Measurements from ENCODE around the gene PLXNA4. TPM values are rescaled to one million over a fixed set of nuclear protein-coding genes. Genes with fewer than 3 reads are reported as not detected.

Gene PLXNA4
- total RNA-seq, 1 experiment from 2014 or later = 0.02 TPM

DNA sequence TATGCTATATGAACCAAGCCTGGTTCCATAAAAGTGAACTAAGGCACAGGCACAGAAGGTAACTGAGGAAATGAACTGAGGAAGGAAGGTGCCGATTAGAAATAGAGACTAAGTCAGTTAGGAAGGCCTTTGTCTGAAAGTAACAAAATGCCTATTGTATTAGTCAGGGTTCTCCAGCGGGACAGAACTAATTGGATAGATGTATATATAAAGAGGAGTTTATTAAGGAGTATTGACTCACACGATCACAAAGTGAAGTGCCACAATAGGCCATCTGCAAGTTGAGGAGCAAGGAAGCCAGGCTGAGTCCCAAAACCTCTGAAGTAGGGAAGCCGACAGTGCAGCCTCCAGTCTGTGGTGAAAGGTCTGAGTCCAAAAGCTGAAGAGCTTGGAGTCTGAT lies 13.9 kb upstream of the PLXNA4 start:
- no peak for DNase-seq (ENCODE audit: extremely low read depth, low read depth)

DNA sequence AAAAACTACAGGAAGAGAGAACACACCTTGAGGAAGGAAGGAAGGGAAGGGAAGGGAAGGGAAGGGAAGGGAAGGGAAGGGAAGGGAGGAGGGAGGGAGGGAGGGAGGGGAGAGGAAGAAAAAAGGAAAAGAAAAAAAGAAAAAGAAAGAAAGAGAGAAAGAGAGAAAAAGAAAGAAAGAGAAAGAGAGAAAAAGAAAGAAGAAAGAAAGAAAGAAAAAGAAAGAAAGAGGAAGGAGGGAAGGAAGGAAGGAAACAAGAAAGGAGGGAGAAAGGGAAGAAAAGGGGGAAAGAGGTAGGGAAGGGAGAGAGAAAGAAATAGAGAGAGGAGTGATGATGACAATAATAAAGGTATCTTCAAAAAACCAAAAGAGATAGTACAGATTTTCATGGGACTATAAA lies 12.3 kb upstream of the PLXNA4 start:
- no peak for DNase-seq (ENCODE audit: extremely low read depth, low read depth)

DNA sequence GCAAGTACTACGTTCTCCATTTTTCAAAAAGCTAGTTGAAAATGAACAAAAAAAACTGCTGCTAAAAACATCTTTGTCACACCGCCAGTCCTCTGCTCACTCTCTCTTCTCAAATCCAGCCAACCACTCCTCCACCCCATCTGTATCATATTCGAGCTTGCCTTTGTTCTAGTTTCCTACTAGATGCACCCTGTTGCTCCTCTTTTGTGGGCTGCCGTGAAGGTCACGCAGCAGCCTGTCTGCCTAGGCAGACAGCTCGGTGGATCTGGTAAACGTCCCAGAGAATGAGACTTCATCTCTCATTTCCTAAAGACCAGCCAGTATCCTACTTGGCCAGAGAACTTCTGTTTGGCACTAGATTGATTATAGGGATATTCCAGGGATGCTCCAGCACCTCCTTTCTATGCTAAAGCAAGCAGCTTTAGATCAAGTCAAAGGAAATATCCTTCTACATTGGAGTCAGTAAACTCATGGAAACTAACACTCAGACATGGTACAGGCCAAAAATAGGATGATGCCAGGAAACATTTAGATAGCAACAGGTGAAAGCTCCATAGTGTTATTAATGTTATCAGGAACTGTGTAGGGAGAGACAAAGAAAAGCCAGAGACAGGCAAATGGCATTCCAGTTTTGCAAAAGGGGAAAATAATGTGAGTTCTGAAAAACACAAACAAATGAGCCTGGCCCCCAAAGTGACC lies 8.7 kb upstream of the PLXNA4 start:
- DNase-seq (ENCODE audit: extremely low read depth, low read depth) = no peak

DNA sequence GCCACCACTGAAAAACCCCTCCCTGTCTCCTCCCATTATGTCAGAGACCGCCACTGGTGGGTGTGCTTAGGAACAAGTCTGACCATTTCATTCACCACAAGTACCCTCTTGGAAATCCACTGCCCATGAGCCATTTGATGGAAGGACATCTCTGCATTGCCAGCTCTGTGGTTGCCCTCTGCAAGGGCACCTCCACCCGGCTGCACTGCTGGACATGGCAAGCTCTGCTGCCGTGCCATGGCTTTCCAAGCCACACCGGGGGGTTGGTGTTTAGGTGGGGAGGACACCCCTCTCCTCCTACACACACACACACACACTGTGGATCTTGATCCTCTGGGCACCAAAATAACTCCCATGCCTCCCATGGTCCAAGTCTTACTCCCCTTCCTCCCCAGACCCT lies 5.2 kb upstream of the PLXNA4 start:
- no peak for DNase-seq (ENCODE audit: extremely low read depth, low read depth)

DNA sequence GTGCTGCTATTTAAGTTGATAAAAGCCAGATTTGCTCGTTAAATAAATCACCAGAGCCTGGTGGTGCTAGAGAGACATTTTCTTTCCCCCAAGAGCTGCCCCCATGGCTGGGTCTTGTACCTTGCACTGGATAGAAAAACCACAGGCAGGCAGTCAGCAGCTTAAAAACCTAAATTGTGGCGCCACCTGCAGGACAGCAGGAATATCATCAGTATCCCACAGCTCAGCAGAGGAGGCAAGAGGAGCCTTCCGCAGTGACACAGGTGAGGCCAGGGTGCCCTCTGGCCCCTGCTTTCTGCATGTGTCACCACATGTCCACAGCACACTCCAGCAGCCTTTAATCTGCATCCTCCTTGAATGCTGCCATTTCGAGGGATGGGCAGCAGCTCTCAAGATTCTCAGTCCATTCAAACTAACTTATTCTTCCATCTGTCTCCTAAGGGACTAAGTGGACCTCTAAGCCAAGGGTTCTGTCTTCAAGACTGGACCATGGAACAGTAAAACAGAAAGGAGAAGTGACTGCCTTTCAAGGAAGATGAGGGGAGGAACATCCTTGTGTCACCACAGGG lies 4.5 kb upstream of the PLXNA4 start:
- peak; percentile 68 for DNase-seq (ENCODE audit: extremely low read depth, low read depth)

DNA sequence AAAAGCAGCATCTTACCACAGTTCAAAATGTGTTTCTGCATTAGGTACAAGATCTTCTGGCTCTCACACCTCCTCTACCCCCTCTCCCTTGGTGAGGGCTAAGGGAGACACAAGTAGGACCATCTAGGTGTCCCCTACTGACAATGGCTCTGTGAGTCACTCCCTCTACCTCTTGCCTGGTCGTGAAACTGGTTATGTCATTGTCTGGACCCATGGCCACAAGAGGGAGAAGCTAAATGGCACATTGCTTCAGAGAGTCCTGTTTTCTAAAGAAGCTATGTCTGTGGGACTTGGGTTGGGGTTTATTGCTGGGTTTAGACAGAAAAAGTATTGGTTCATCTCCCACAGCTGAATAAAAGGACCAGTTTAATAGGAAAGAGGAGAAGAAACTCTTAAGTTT lies 4.0 kb upstream of the PLXNA4 start:
- no peak for DNase-seq (ENCODE audit: extremely low read depth, low read depth)

DNA sequence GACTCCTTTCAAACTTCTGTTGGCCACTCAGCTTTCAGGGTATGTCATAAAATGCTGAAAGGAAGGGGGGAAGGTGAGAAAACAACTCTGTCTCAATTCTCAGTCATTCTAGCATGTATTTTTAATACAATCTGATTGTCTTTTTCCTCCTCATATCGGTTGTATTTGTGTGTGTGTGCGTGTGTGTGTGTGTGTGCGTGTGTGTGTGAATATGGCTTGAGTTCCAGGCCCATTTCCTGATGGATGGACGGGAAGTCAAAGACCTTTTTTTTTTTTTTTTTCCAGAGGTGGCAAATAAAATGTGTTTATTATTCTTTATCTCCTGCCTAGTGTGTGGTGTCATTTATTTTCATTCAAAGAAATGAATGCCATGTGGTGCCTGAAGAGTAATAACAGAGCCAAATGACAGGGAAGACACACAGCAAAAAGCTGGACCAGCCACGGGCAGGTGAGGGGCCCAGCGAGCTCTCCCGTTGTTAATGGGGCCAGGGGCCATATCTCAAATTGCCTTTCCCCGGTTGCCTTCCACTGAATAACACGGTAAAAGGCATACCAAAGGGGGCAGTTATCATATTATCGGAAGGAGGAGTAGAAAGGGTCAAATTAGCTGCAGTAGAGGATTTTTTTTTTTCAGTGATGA lies 3.1 kb upstream of the PLXNA4 start:
- DNase-seq (ENCODE audit: extremely low read depth, low read depth) = no peak

DNA sequence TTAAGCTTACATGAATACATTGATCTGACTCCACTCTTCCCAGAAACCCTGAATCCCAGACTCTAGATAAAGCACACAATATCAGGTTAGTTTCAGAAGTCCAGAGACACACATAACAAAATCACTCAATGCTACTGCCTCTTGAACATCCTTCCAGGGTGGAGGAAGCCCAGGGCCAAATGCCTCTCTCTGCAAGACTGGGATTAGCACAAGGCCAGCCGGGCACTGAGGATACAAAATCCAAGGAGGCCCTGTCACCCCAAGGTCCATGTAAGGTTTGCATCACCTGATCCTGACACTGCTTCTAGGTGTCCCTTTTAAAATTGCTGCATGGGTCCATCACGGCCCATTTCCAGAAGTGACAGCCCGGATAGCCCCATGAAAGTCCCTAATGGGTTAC lies 2.6 kb upstream of the PLXNA4 start:
- DNase-seq (ENCODE audit: extremely low read depth, low read depth) = no peak

DNA sequence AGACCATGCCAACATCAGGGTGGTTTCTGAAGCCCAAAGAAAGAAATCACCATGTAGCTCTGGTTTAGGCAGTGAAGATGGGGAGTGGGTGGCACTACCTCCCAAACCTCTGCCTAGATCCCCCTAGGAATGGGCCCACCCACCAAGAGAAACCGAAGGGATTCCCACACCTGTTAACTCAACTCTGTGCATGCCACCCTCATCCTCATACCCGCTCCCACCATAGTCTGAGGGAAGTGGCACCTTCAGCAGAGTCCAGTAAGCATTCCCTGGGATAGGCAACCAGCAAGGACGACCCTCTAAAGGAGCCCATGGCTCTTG lies 1.7 kb upstream of the PLXNA4 start:
- DNase-seq (ENCODE audit: extremely low read depth, low read depth) = no peak

DNA sequence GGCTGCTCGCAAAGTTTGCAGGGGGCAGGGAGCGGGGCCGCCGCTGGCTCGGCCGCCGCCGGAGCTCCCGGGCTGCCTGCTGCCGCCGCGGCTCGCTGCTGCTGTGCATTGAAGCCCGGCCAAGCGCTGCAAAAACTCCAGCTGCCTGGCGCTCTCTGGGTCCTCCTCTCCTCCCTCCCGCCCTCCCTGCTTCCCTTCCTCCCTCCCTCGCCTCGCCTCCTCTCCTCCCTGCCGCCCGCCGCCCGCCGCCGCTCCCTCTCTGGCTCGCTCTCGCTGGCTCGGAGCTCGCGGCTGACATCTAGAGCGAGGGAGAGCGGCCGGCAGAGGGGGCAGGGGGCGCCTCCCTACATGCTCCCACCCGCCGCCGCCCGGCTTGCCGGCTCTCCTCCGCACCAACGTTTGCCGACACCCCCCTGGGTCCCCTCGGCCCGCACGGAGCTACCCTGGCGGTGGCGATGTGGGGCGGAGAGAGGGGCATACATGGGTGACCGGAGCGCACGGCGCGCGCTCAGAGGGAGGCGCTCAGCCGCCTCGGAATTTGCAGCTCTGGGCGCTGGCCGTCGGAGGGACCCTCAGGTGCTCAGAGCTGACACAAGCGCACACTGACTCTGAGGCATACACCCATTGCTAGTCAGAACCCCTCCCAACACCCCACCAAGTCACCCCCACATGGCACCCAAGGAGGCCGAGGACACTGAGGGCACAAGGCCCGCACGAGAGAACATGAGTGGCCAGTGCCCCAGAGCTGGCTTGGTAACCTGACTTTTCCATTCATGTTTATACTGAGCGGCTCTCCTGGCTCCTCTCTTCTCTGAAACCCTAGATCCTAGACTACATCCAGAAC lies 1.2 kb upstream of the PLXNA4 start:
- DNase-seq (ENCODE audit: extremely low read depth, low read depth) = no peak

DNA sequence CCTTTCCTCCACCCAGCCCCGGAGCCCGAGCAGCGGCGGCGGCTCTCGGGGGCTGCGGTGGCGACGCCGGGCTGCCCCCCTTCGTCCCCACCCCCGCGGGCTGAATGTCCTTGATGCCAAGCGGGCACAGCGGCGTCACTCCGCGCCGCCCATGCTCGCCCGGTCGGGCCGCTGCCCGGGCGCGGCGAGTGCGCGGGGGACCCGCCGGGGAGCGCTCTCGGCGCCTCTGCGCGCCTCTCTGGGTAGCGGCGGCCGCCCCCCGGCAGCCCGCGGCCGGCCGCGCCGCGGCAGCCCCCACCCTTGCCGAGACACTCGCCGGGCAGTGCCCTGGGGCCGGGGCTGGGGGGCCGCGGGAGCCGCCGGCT lies 433 bp upstream of the PLXNA4 start:
- DNase-seq (ENCODE audit: extremely low read depth, low read depth) = no peak

DNA sequence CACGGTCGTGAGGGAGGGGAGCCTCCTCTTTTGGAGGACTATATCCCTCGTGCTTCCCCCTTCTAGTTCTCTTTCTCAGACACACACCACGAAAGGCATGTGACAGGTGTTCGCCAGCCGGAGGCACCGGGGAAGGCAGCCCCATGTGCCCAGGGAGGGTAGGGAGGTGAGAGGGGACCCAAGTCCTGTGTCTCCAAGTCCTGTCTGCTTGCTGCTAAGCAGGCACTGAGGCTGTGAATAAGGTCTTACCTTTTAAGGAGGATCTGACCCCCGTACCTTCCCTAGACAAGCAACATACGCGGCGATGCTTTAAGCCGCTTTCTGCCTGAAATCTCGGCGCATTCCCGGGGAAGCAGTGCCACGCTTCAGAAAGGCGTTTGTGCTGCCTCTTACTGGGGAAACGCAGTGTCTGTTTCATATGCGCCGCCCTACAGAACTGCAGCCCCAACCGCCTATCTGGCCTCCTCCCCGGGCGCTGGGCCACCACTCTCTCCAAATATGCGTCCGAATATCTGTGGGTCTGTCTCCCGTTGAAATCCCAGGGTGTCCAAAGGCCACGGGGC lies 770 bp downstream of the PLXNA4 start:
- no peak for DNase-seq (ENCODE audit: extremely low read depth, low read depth)

DNA sequence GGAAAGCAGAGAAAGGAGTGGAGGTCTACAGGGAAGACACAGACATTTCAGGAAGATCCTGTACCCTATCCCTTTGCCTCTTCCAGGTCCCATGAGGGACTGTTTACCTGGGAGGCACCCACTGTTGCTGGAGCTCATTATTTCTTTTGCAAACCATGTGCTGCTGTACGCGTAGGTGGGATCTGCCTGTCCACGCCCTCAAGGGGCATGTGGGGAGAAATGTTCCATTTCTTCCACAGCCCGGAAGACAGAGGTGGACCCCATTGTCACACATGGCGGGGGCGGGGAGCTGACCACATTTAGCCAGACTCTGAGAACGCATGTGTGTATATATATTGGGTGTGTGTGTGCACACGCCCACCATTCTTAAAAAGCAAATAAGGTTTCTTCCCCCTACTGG lies 2.0 kb downstream of the PLXNA4 start:
- no peak for DNase-seq (ENCODE audit: extremely low read depth, low read depth)

DNA sequence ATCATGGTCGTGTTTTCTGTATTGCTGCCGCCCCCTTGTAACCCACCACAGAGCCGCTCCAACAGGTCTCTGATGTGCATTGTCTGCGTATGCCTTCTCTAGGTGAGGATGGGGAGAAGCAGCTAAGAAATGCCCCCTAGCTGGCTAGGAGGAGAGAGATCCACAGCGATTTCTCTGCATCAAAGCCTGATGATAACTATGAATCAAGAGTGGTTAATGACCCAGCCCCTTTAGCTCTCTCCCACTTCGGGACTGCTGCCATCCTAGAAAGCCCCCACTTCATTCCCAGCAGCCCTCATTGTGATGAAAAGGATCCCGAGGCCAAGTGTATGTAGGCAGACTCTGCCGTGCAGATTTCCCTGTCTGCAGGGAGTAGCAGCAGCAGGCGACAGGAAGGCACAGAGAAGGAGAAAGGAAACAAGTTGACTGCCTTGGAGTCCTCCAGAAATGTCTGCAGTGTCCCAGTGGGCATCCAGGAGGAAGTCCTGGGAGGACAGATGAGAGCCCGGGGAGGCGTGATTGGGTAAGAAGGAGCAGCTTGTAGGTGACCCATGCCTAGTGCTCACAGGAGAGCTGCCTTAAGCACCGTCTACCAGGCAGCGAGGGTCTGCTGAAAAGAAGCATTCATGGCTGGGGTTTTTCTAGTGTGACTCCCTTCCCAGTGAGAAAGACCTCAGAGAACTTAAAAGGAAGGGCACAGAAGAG lies 2.9 kb downstream of the PLXNA4 start:
- DNase-seq (ENCODE audit: extremely low read depth, low read depth) = no peak

DNA sequence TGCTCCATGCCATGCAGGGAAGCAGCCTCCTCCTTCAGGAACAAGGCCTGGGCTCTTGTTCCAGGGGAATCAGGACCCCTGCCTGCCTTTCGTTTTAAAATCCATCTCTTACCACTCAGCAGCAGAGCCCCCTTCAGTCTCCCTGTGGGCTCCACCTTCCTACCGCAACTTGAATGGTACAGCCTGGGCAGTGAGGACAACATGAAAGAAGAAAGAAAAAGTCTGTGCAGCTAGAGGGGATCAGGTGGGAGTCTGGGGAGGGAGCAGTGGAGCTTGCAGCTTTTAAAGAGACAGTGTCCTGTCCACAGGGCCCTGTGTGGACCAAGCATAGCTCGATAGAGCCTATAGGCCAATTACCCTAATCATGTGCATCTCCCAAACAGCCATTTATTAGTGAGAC lies 3.7 kb downstream of the PLXNA4 start:
- DNase-seq (ENCODE audit: extremely low read depth, low read depth) = no peak

DNA sequence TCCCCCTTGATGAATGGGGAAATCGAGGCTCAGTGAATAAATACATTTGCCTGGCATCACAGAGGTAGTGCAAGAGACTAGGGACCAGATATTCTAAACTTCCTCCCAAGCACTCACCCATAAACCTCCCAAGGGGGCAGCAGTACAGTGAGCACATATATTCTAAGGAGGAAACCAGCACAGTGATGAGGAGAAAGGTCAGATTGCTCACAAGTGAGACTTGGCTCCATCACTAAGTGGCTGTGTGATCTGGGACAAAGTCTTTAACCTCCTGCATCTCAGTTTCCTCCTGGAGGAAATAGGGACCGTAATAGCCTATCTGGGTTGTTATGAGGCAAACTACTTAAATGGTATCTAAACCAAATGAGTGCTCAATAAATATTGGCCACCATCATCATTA lies 4.3 kb downstream of the PLXNA4 start:
- DNase-seq (ENCODE audit: extremely low read depth, low read depth) = no peak

DNA sequence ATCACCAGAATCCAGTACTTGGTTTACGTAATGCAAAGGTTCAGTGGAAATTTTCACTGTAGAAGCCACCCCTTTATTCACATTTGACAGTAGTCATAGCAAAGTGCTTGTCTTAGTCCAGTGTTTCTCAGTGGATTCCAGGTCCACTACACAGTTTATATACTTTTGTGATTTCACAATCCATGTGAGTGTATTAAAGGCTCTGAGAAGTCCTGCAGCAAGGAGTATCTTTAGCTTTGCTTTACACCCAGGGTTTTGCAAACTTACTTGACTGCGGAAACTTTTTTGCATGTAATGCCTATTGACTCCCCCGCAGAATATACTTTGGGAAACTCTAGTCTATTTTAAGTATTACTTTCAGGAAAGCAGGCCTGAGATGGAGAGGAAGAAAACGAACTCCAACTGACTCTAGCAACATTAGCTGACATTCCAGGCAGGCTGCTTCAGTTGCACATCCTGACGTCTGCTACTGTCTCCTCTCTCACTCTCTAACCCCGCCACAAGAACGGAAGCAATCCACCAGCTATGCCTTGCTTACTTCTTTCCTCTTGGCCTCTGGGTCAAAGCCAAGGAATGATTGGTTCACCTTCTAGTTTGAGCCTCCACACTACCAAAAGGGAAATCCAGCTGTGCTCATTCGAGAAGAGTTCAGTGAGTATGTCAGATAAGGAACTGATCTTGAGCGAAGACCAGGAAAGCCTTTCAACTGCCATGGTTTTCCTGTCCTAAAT lies 6.2 kb downstream of the PLXNA4 start:
- no peak for DNase-seq (ENCODE audit: extremely low read depth, low read depth)

DNA sequence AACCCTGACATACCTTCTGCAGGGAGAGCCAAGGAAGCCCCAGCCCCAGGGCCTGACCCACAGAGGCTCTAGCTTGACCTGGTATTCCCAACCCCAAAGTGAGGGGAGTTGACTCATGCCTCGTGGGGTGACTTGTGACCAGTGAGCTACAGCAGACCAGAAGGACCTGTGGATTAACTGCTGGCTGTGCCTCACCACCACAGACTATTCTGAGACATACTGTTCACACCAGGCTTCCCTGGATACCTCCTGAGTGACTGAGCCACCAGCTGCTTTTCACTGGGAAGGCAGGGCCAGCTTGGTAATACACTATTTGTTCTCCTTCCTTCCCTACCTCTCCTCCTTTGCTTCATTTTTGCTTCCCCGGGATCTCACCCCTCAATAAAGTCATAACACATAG lies 7.3 kb downstream of the PLXNA4 start:
- DNase-seq (ENCODE audit: extremely low read depth, low read depth) = no peak

DNA sequence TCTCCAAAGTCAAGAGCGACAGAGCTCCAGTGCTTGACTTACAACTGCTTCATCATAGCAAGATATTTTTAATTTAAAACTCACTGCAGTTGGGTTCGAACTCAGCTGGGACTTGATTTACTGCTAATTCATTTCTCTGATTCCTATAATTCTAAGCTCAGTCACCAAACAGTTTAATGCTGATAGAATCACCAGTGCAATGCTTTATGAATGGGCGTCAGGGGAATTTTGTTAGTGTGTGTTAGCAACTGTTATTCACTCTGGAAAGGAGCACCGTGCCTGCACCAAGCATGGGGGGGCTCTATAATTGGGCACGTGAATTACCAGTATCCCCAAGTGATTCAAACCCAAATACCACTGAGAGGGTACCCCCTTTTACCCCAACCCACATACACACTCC lies 10.4 kb downstream of the PLXNA4 start:
- DNase-seq (ENCODE audit: extremely low read depth, low read depth) = no peak

DNA sequence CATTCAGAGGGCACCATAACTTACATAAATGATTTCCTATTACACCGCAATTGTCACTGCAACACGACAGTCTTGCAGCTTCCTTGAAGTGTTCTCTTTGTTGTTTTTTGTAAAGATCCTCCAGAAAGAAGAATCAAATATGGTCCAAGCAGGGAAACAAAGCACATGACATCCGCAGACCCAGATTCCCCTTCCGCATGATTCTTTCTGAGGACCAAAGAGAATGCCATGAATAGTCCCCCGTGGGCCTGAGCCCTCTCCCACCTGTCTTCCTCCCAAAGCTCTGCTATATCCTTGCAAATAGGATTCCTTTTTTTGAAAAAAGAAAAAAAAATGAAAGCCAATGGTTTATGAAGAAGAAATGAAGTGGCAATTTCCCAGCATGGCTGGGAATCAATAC lies 10.8 kb downstream of the PLXNA4 start:
- no peak for DNase-seq (ENCODE audit: extremely low read depth, low read depth)
